GM19240 (cell line): ENCODE measurements around the gene HIGD2B.
"Not testable (repeated sequence)": the region's sequence is repeated elsewhere in the genome, so short reads cannot be mapped to it uniquely, and the experiment has no call there.

Experiments
- DNase-seq: peaks from one replicate; pipeline ENCODE4 v3.0.0; 2011; ENCODE audit warnings: low spot score; ENCODE audit not compliant: insufficient read length

The HIGD2B gene

GRCh38 chr15:72676838-72677237 is 9.1 kb downstream of the HIGD2B start:
- no peak for DNase-seq

DNA sequence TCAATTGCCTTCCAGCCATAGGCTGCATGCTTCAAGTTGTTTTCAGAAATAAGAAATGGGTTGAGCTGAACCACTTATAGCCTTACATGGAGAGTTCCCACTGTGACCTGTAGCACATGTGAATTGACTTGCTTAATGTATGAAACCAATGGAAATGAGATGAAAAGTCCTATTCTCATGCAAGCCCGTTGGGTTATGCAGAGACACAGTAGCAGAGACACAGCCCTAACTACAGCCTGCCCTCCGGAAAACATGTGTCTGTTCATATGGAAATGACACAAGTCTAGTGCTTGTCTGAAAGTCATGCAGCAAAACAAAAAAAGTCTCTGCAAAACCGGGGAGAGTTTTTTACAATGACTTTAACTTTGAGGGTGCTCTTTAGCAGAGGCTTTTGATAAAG is 14.5 kb downstream of the HIGD2B start:
- DNase-seq = no peak

DNA sequence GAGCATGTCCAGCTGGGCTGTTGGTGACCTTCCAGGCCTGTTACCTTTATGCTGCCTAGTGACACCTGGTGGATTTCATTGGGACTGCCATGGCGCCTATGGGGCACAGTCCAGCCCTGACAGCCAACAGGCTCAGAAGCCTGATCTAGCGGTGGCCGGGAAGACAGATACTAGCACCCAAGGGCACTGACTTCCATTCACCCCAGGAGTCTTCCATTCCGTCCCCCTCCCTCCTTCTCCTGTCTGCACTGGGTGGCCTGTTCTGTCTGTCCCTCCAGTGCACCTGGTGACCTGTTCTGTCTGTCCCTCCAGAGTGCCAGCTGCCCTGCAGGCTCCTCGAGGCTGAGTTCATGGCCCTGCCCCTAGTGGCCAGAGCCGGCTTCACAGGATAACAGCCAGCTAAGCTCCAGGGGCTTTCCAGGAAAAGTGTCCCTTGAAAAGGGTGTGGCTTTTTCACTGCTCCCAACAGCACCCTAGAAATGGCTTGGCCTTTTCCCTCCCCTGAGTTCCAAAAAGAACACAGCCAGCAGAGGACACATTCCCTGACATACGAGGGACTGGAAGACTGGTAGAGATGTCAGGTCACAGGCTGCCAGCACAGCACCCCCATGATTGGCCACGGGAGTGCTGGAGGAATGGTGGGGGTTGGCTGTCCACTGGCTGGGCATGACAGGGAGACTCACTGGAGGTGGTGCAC is 15.2 kb downstream of the HIGD2B start:
- DNase-seq = peak; percentile 51

DNA sequence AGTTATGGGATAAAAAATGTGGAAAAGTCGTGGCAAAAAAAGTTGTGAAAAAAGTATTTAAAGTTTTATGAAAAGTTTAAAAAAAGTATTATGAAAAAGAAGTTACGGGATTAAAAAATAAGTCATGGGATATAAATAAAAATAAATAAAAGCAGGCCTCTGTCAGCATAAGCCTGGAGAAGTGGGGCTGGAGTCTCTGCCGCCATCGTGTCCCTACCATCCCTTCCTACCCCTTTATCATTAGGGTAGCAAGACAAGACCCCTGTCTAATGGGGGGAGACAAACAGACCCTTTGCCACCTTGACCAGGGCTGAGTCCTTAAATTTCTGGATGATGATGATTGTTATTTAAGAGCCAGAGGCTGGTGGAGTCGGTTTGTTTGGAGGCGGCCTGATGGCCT is 16.2 kb downstream of the HIGD2B start:
- not testable (repeated sequence) for DNase-seq

- DNase-seq = not testable (repeated sequence)
These were observed 20.3 kb downstream of the HIGD2B start for GRCh38 chr15:72665706-72666105.

DNA sequence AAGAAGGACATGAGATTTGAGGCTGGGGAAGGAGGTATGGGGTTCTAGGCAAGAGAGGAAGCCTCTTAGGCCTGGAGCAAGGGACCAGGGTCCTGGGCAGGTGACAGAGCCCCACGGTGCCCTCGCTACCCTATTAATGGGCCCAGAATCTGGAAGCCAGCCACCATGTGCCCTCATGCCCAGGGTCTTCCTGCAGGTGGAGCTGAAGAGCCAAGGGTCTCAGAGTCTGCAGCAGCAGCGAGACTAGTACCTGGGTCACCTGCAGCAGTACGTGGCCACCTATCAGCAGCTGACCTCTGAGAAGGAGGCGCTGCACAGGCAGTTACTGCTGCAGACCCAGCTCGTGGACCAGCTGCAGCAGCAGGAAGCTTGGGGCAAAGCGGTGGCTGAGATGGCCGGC is 22.1 kb downstream of the HIGD2B start:
- DNase-seq = not testable (repeated sequence)

DNA sequence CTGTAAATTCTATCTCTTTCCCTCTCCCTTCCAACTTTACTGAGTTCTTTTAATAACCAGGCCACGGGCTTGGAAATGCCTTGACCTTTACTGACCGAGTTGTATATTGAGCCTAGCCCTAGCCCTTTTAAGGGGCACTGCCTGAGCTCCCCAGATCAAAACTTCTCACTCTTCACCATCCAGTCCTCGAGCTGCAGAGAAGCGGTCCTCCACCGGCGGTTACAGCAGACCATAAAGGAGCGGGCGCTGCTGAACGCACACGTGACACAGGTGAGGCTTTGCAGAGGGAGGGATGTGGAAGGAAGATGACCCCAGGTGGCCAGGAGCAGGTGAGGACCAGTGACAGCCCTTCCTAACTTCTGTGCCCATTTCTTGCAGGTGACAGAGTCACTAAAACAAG is 24.9 kb downstream of the HIGD2B start:
- DNase-seq = not testable (repeated sequence)

DNA sequence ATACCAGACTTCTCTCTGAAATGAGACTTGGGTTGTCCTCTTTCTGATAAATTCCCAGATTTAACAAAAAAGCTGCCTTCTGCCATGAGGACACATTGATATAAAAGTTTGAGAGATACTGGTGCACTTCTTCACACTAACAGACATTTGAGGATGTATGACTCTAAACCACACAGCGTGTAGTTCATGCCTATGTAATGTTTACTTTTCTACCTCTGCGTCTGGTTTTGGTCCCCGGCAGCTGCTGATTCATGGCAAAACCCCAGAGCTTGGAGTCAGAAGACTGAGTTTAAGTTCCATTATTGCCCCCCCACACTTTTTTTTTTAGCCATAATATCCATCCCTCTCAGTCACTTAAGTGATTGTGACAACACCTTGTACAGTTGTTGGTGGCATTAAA is 30.0 kb downstream of the HIGD2B start:
- DNase-seq = not testable (repeated sequence)

DNA sequence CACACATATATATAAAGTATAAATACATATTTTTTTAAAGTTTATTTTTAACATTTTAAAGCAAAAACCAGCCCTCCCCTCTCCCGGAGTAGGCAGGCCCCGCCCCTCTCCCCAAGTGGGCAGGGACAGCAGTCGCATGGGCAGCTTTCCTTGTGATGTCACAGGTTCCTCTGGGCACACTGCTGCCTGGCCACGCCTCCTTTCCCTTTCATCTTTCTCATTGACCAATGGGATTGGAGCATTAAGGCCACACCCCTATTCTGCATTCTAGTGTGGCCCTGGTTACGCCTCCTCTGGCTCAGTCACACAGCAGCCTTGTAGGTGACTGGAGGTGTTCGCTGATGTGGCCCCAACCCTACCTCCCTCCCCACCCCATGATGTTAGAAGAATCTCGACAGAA is 31.6 kb downstream of the HIGD2B start, which contains the start of gene GOLGA6B:
Gene GOLGA6B, plus strand, starts transcription at position 301 of the 400 bp plus-strand sequence. Its CDS starts 41 bp downstream, at position 342.
- DNase-seq = not testable (repeated sequence)

- not testable (repeated sequence) for DNase-seq
These were observed 37.2 kb downstream of the HIGD2B start for GRCh38 chr15:72648631-72649253.

DNA sequence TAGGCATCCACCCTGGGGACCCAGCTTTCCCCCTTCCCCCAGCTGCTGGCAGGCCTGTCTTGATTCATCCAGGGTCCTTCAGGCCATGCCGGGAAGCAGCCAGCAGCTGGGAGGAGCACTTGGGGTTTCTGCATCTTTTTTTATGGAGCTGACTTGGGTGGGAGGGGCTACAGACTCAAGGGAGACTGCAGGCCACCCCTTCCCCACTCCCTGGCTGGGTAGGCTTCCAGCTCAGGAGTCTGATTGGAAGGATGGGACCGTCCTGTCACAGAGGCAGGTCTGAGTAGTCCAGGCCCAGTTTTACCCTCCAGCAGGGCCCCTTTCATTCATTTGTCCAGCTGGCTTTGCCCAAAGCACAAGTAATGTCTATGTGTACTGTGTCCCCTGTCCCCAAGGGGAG is 43.7 kb downstream of the HIGD2B start:
- not testable (repeated sequence) for DNase-seq

DNA sequence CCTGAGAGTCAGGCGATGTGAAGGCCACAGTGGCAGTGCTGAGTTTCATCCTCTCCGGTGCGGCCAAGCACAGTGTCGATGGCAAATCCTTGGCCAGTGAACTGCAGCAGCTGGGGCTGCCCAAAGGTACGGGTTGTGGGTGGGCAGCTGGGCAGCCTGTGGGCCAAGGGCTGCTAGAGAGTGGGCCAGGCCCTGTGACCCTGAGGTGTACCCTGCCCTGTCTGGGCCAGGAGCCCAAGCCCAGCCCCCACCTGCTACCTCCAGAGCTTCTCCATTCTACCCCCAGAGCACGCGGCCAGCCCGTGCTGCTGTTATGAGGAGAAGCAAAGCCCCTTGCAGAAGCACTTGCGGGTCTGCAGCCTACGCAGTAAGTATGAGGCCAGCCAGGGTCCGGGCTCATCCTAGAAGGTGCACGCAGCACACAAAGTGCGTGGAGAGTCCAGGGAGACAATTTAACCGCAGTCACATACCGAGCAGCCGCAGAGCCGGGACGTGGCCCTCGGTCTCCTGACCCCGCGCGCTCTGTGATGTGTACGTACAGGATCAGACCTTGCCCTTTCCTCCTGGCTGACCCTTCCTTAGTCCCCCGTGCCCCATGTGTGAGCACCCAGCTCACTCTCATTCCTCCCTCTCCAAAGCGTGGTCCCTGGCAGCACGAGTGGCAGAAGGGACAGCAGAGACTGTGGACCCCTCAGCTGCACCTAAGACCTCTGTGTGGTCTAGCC is 46.1 kb downstream of the HIGD2B start:
- DNase-seq = not testable (repeated sequence)

DNA sequence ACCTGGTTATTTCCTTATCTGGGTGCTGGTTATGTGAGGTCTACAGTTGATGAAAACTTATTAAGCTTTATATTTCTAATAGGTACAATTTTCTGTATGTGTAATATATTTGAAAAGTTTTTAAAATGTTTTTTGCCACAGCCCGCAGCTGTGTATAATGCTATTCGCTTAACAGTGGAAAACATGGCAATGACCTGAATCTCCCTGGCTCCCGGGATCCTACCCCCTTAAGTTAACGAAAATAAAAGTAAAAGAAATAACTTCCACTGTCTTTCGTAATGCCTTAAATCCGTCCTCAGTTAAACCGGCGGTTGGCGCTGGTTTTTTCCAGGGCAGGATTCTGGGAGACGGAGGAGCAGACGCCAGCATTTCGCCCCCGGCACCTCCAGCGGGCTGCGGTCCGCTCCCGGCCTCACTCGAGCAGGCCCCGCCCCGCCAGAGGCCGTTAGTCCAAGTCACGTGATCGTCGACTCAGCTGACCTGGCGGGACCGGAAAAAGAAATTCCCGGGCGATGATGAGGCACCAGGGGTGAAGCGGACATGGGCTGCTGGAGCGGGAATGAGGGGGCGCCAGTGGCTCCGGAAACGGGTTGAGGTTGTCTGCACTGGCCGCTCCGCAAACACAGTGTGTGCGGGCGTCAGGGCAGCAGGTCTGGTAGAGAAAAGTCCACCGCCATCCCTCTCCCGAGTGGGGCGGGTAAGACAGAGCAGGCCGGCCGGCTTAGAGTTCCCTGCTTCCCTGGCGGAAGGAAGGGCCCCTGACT is 49.3 kb downstream of the HIGD2B start:
- not testable (repeated sequence) for DNase-seq

GRCh38 chr15:72629068-72629570 is 56.9 kb downstream of the HIGD2B start:
- not testable (repeated sequence) for DNase-seq

GRCh38 chr15:72628249-72629067 is 57.5 kb downstream of the HIGD2B start:
- not testable (repeated sequence) for DNase-seq

DNA sequence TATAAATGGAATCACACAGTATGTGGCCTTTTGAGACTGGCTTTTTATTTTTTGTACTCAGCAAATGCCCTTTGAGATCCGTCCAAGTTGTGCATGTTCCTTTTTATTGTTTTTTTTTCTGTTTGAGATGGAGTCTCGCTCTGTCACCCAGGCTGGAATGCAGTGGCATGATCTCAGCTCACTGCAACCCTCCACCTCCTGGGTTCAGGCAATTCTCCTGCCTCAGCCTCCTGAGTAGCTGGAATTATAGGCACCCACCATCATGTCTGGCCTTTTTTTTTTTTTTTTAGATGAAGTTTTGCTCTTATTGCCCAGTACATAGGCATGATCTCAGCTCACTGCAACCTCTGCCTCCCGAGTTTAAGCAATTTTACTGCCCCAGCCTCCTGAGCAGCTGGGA is 59.8 kb downstream of the HIGD2B start:
- DNase-seq = not testable (repeated sequence)
